Skeletal muscle tissue (tissue), 4 donors: ENCODE results near the gene ACSL3. TPM values are rescaled to one million over a fixed set of nuclear protein-coding genes. Genes with fewer than 3 reads are reported as not detected.
"Not testable (repeated sequence)": the region's sequence is repeated elsewhere in the genome, so short reads cannot be mapped to it uniquely, and the experiment has no call there.

ENCODE experiments used
- H3K27ac ChIP-seq: one replicate; pipeline ENCODE4 v1.7.0; 2013; ENCODE audit warnings: mild to moderate bottlenecking, low read depth, low read length, inconsistent platforms
- H3K27me3 ChIP-seq, 3 donors: one replicate each; pipeline ENCODE4 v1.7.0; 2013; ENCODE audit warnings: low read length in 3 of 3; ENCODE audit not compliant: control insufficient read depth in 3 of 3, insufficient read depth in 3 of 3
- H3K36me3 ChIP-seq, 3 donors: one replicate each; pipeline ENCODE4 v1.7.0; 2013; ENCODE audit warnings: low read length in 3 of 3; ENCODE audit not compliant: control insufficient read depth in 3 of 3, insufficient read depth in 3 of 3
- H3K4me1 ChIP-seq, 3 donors: one replicate each; pipeline ENCODE4 v1.7.0; 2013; ENCODE audit warnings: low read length in 3 of 3, mild to moderate bottlenecking in 3 of 3; ENCODE audit not compliant: control insufficient read depth in 3 of 3, insufficient read depth in 3 of 3
- H3K4me3 ChIP-seq, 3 donors: one replicate each; pipeline ENCODE4 v1.7.0; 2013; ENCODE audit warnings: low read length in 3 of 3
- H3K9ac ChIP-seq, 3 donors: one replicate each; pipeline ENCODE4 v1.7.0; 2013; ENCODE audit warnings: low read length in 3 of 3, mild to moderate bottlenecking in 3 of 3, moderate library complexity in 2 of 3, low read depth in 1 of 3
- H3K9me3 ChIP-seq, 3 donors: one replicate each; pipeline ENCODE4 v1.7.0; 2013; ENCODE audit warnings: low read length in 3 of 3; ENCODE audit not compliant: control insufficient read depth in 3 of 3
- total RNA-seq: library from RNA; depleted of rRNA; stranded (reverse); fragments of >200 nt; gene quantifications from one replicate; pipeline ENCODE4 v1.2.3, GENCODE V29; 2014
- donor health status: Osteomylitis.

The ACSL3 gene
- total RNA-seq, 1 donor from 2014 or later = 85.6 TPM

GRCh38 chr2:222982010-222982908 is 121.4 kb downstream of the ACSL3 start:
- no peaks in the 10 kb centered on the region for H3K27me3 ChIP-seq
- H3K9me3 ChIP-seq = no peaks in the 10 kb centered on the region
- H3K4me1 ChIP-seq = no peaks in the 10 kb centered on the region

GRCh38 chr2:222982909-222983265 is 122.1 kb downstream of the ACSL3 start:
- H3K4me3 ChIP-seq = no peak overlapping the region
- no peaks in the 10 kb centered on the region for H3K27me3 ChIP-seq
- no peak overlapping the region for H3K9ac ChIP-seq
- no peak overlapping the region for H3K27ac ChIP-seq
- no peaks in the 10 kb centered on the region for H3K36me3 ChIP-seq
- H3K9me3 ChIP-seq = no peaks in the 10 kb centered on the region
- no peaks in the 10 kb centered on the region for H3K4me1 ChIP-seq

More at GRCh38 chr2:222982010-222982908, 121.4 kb downstream of the ACSL3 start:
- H3K9ac ChIP-seq = peak overlapping the region in 1 of 3 donors; percentile 12
- no peak overlapping the region for H3K27ac ChIP-seq
- H3K36me3 ChIP-seq = no peaks in the 10 kb centered on the region
- H3K4me3 ChIP-seq = no peak overlapping the region

GRCh38 chr2:222984908-222985307 is 124.1 kb downstream of the ACSL3 start:
- no peaks in the 10 kb centered on the region for H3K27me3 ChIP-seq
- no peak overlapping the region for H3K27ac ChIP-seq
- no peak overlapping the region for H3K9ac ChIP-seq
- H3K36me3 ChIP-seq = no peaks in the 10 kb centered on the region
- no peaks in the 10 kb centered on the region for H3K4me1 ChIP-seq
- no peak overlapping the region for H3K4me3 ChIP-seq
- no peaks in the 10 kb centered on the region for H3K9me3 ChIP-seq

- Histone ChIP-seq H3K9ac (no peak overlapping the region), H3K27ac (no peak overlapping the region), H3K9me3 (no peaks in the 10 kb centered on the region), H3K36me3 (no peaks in the 10 kb centered on the region), H3K27me3 (no peaks in the 10 kb centered on the region), H3K4me3 (no peak overlapping the region), H3K4me1 (peaks cover 0 to 5% (median 4%) of the 10 kb centered on the region in 3 donors)
Observed at GRCh38 chr2:222989431-222989830, 128.6 kb downstream of the ACSL3 start.

- not testable (repeated sequence) for H3K36me3 ChIP-seq, H3K27me3 ChIP-seq, H3K9me3 ChIP-seq, H3K4me3 ChIP-seq, H3K27ac ChIP-seq, H3K4me1 ChIP-seq, H3K9ac ChIP-seq
Observed at GRCh38 chr2:222990206-222990605, 129.4 kb downstream of the ACSL3 start.

- Histone ChIP-seq H3K36me3 (no peaks in the 10 kb centered on the region), H3K27ac (no peak overlapping the region), H3K9me3 (no peaks in the 10 kb centered on the region), H3K4me3 (no peak overlapping the region), H3K27me3 (no peaks in the 10 kb centered on the region), H3K4me1 (peaks cover 0 to 5% (median 4%) of the 10 kb centered on the region in 3 donors), H3K9ac (no peak overlapping the region)
Observed at GRCh38 chr2:222992137-222992536, 131.3 kb downstream of the ACSL3 start.

Other genes with a start within 250 kb of the ACSL3 start
- 18.8 TPM for gene FARSB, start 204.9 kb upstream of the ACSL3 start, total RNA-seq
- gene MOGAT1, start 189.4 kb upstream of the ACSL3 start, total RNA-seq = not detected
- gene KCNE4, start 191.2 kb downstream of the ACSL3 start, total RNA-seq = 7.3 TPM